BJ (cell line): ENCODE results near the gene POMT2. TPM values are rescaled to one million over a fixed set of nuclear protein-coding genes. Genes with fewer than 3 reads are reported as not detected.

Experiments used
- CTCF ChIA-PET: fragments of 350-600 bp; formaldehyde crosslinking; extraction: SDS; loops from one replicate; lab custom pipeline; 2021; ENCODE audit warnings: antibody characterized with exemption, inconsistent platforms; lab: Yijun Ruan, JAX
- POLR2A ChIA-PET: fragments of 300-600 bp; sonication (Branson Sonifier 250); formaldehyde crosslinking; extraction: SDS; loops from one replicate; lab custom pipeline; 2021; ENCODE audit warnings: antibody characterized with exemption; lab: Charles Lee
- DNase-seq: peaks from one replicate; pipeline ENCODE4 v3.0.0-alpha.2; 2011; ENCODE audit warnings: low read depth
- H3K27me3 ChIP-seq: 2 replicates; pipeline ENCODE4 v1.6.0; 2011; ENCODE audit warnings: low read length; ENCODE audit not compliant: control insufficient read depth, insufficient read depth
- H3K36me3 ChIP-seq: 2 replicates; pipeline ENCODE4 v1.5.1; 2011; ENCODE audit warnings: low read length; ENCODE audit not compliant: control insufficient read depth, insufficient read depth
- H3K4me3 ChIP-seq: 2 replicates; pipeline ENCODE4 v1.5.1; 2011; ENCODE audit warnings: low read depth, mild to moderate bottlenecking, control low read depth, low read length
- CTCF ChIP-seq: IDR thresholded peaks from 2 replicates; pipeline ENCODE4 v1.5.1; 2011; ENCODE audit warnings: low read depth, mild to moderate bottlenecking, control low read depth, inconsistent platforms, low read length, moderate library complexity; ENCODE audit not compliant: insufficient read depth
- polyA plus RNA-seq: library from polyadenylated mRNA; depleted of rRNA; stranded (reverse); fragments of >200 nt; gene quantifications from 2 replicates; pipeline ENCODE4 v1.2.3, GENCODE V29; 2011

POMT2 gene
- polyA plus RNA-seq, 1 experiment = 23.3 TPM

- CTCF ChIA-PET = no interaction called here
- H3K4me3 ChIP-seq = no peak overlapping the region
These were observed 78.7 kb downstream of the POMT2 start for GRCh38 chr14:77241955-77242354.

DNA sequence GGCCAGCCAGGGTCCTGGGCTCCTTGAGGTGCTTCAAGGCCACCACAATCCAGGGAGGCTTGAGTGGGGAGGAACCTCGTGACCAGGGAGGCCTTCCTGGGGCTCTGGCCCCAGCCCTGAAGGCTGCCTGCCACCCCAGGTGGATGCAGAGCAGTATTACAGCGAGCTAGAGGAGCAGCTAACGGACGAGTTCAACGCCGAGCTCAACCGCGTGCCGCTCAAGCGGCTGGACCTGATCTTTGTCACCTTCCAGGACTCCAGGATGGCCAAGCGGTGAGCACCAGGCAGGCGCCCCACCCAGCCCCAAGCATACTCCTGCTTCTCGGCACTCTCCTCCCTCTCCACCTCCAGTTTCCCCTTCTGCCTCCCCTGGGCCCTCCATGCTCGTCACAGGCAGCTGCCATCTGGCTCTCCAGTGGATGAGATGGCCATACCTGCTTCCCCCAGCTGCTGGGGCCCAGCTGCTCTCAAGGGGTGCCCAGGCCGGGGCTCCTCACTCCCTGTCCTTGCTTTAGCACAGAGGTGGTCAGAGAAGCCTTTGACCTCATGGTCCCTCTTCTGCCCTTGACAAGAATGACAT is 80.3 kb downstream of the POMT2 start:
- no peaks in the 10 kb centered on the region for H3K36me3 ChIP-seq
- H3K27me3 ChIP-seq = no peaks in the 10 kb centered on the region; the same call in 1 of the 2 replicates
- ChIA-PET POLR2A (no interaction called here), CTCF (no interaction called here)
- no peak for TF ChIP-seq CTCF
- no peak for DNase-seq
- no peak overlapping the region for H3K4me3 ChIP-seq

More at GRCh38 chr14:77241955-77242354, 78.7 kb downstream of the POMT2 start:
- Histone ChIP-seq H3K27me3 (no peaks in the 10 kb centered on the region; the same call in 1 of the 2 replicates), H3K36me3 (no peaks in the 10 kb centered on the region)
- POLR2A ChIA-PET = no interaction called here
- DNase-seq = no peak
- no peak for TF ChIP-seq CTCF

- DNase-seq = no peak
- POLR2A ChIA-PET = no interaction called here
- no peak for TF ChIP-seq CTCF
- CTCF ChIA-PET = no interaction called here
- Histone ChIP-seq H3K36me3 (no peaks in the 10 kb centered on the region), H3K27me3 (no peaks in the 10 kb centered on the region; the same call in 1 of the 2 replicates), H3K4me3 (no peak overlapping the region)
These were observed 81.3 kb downstream of the POMT2 start for GRCh38 chr14:77239412-77239811.

GRCh38 chr14:77238996-77239395 is 81.7 kb downstream of the POMT2 start:
- H3K4me3 ChIP-seq = no peak overlapping the region
- CTCF ChIA-PET = no interaction called here
- DNase-seq = no peak
- H3K27me3 ChIP-seq = no peaks in the 10 kb centered on the region; the same call in 1 of the 2 replicates
- H3K36me3 ChIP-seq = no peaks in the 10 kb centered on the region
- TF ChIP-seq CTCF = no peak
- POLR2A ChIA-PET = no interaction called here

DNA sequence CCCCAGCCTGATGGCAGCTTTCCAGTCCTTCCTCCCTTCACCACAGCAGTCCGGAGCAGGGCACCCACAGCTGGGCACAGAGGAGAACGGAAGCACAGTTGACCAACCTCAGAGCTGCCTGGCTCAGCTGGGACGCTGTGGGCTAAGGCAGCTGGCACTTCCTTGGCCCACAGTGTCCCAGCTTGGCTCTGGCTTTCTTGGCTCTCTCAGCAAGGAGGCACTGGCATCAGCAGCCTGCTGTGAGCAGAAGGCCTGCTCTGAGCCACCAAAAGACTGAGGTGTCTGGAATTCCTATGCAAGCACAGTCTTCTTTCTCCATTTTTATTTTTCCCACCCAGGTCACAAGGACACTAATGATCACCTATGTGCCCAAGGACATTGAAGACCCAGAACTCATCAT is 82.3 kb downstream of the POMT2 start:
- TF ChIP-seq CTCF = no peak
- CTCF ChIA-PET = no interaction called here
- POLR2A ChIA-PET = no interaction called here
- H3K36me3 ChIP-seq = no peaks in the 10 kb centered on the region
- no peak for DNase-seq
- H3K27me3 ChIP-seq = no peaks in the 10 kb centered on the region; the same call in 1 of the 2 replicates
- H3K4me3 ChIP-seq = no peak overlapping the region
